Stimulated activated CD4-positive, alpha-beta T cell treated with anti-CD3 and anti-CD28 coated beads, Interleukin-2, amount 100 ng/mL, for 24 hours (primary cell): Measurements from ENCODE around the gene LMBRD2.
"Not testable (repeated sequence)": the region's sequence is repeated elsewhere in the genome, so short reads cannot be mapped to it uniquely, and the experiment has no call there.

Experiments used
- DNase-seq, 2 donors: peaks; one replicate each; pipeline ENCODE4 v3.0.0-alpha.2; 2020

Gene LMBRD2

GRCh38 chr5:36160617-36161016 is 8.9 kb upstream of the LMBRD2 start:
- DNase-seq = no peak

GRCh38 chr5:36158144-36158543 is 6.5 kb upstream of the LMBRD2 start:
- DNase-seq = no peak

- DNase-seq = no peak
These were observed 4.9 kb upstream of the LMBRD2 start for GRCh38 chr5:36156619-36157018.

GRCh38 chr5:36156121-36156601 is 4.5 kb upstream of the LMBRD2 start:
- DNase-seq = no peak

- DNase-seq = no peak
These were observed 3.6 kb upstream of the LMBRD2 start for GRCh38 chr5:36155291-36155690.

- no peak for DNase-seq
These were observed 2.0 kb upstream of the LMBRD2 start for GRCh38 chr5:36153726-36154125.

- no peak for DNase-seq
These were observed 1.6 kb upstream of the LMBRD2 start for GRCh38 chr5:36153298-36153677.

- DNase-seq = no peak
These were observed 924 bp upstream of the LMBRD2 start for GRCh38 chr5:36152324-36153297.

- DNase-seq = peak; percentile 48 to 60
These were observed 832 bp downstream of the LMBRD2 start for GRCh38 chr5:36150676-36151433.

GRCh38 chr5:36147681-36148080 is 4.0 kb downstream of the LMBRD2 start:
- DNase-seq = no peak

- DNase-seq = no peak
These were observed 5.3 kb downstream of the LMBRD2 start for GRCh38 chr5:36146390-36146789.

GRCh38 chr5:36145311-36145710 is 6.4 kb downstream of the LMBRD2 start:
- DNase-seq = no peak

- DNase-seq = no peak
These were observed 12.6 kb downstream of the LMBRD2 start for GRCh38 chr5:36138900-36139683.

GRCh38 chr5:36136581-36136980 is 15.1 kb downstream of the LMBRD2 start:
- DNase-seq = no peak

GRCh38 chr5:36135988-36136387 is 15.7 kb downstream of the LMBRD2 start:
- no peak for DNase-seq

- DNase-seq = not testable (repeated sequence)
These were observed 18.7 kb downstream of the LMBRD2 start for GRCh38 chr5:36133009-36133408.

- not testable (repeated sequence) for DNase-seq
These were observed 22.0 kb downstream of the LMBRD2 start for GRCh38 chr5:36129666-36130065.

GRCh38 chr5:36128795-36129194 is 22.9 kb downstream of the LMBRD2 start:
- DNase-seq = no peak

GRCh38 chr5:36125868-36126267 is 25.8 kb downstream of the LMBRD2 start:
- DNase-seq = no peak

- DNase-seq = no peak
These were observed 40.4 kb downstream of the LMBRD2 start for GRCh38 chr5:36111238-36111637.

GRCh38 chr5:36108758-36109460 is 42.8 kb downstream of the LMBRD2 start:
- DNase-seq = no peak

- DNase-seq = no peak
These were observed 45.9 kb downstream of the LMBRD2 start for GRCh38 chr5:36105819-36106218.
